OCI-LY7 (cell line): ENCODE results near the gene CTDSPL. TPM values are rescaled to one million over a fixed set of nuclear protein-coding genes. Genes with fewer than 3 reads are reported as not detected.

Source experiments
- BruUV-seq: library from RNA; stranded (reverse); fragments of 400-500 nt; replicated peaks from 2 replicates; lab custom pipeline; 2021; lab: Mats Ljungman, UMichigan
- CTCF ChIA-PET: fragments of 300-600 bp; sonication (Branson Sonifier 250); formaldehyde crosslinking; loops from one replicate; lab custom pipeline; 2022; ENCODE audit warnings: antibody characterized with exemption; ENCODE audit not compliant: unreplicated experiment; lab: Charles Lee
- POLR2A ChIA-PET: fragments of 300-600 bp; sonication (Branson Sonifier 250); formaldehyde crosslinking; loops from one replicate; lab custom pipeline; 2022; ENCODE audit warnings: antibody characterized with exemption; lab: Charles Lee
- DNase-seq: peaks from one replicate; pipeline ENCODE4 v3.0.0-alpha.2; 2015; ENCODE audit warnings: low spot score
- H2AFZ ChIP-seq: fragments of 200-600 bp; sonication (generic), shearing (Covaris generic); 2 replicates; pipeline ENCODE4 v1.6.1; 2014; ENCODE audit warnings: mild to moderate bottlenecking, antibody characterized with exemption, low read length, moderate library complexity
- H3K27ac ChIP-seq: fragments of 200-600 bp; sonication (generic); 2 replicates; pipeline ENCODE4 v1.5.1; 2014; ENCODE audit warnings: mixed run types, low read depth, mild to moderate bottlenecking, moderate library complexity, low read length, inconsistent platforms; ENCODE audit not compliant: poor library complexity, severe bottlenecking
- H3K36me3 ChIP-seq: fragments of 200-600 bp; sonication (generic); 2 replicates; pipeline ENCODE4 v1.6.1; 2014; ENCODE audit warnings: mild to moderate bottlenecking, antibody characterized with exemption, low read length, moderate library complexity, mixed read lengths; ENCODE audit not compliant: insufficient read depth
- H3K4me1 ChIP-seq: fragments of 200-600 bp; sonication (generic); 2 replicates; pipeline ENCODE4 v1.5.1; 2014; ENCODE audit warnings: mild to moderate bottlenecking, low read length; ENCODE audit not compliant: insufficient read depth, poor library complexity, severe bottlenecking
- H3K4me2 ChIP-seq: fragments of 200-600 bp; sonication (generic); 2 replicates; pipeline ENCODE4 v1.6.1; 2014; ENCODE audit warnings: mild to moderate bottlenecking, low read length
- H3K4me3 ChIP-seq: fragments of 200-600 bp; sonication (generic); 2 replicates; pipeline ENCODE4 v1.5.1; 2014; ENCODE audit warnings: mild to moderate bottlenecking, low read depth, low read length; ENCODE audit not compliant: poor library complexity, severe bottlenecking
- H3K79me2 ChIP-seq: fragments of 200-600 bp; sonication (generic); 2 replicates; pipeline ENCODE4 v1.6.1; 2016; ENCODE audit warnings: low read depth, mild to moderate bottlenecking, low read length, moderate library complexity, mixed read lengths; ENCODE audit not compliant: insufficient read depth
- H3K9me2 ChIP-seq: fragments of 200-600 bp; sonication (generic); 2 replicates; pipeline ENCODE4 v1.6.1; 2016; ENCODE audit warnings: mild to moderate bottlenecking, low read length, mixed read lengths; ENCODE audit not compliant: insufficient read depth
- H3K9me3 ChIP-seq: fragments of 200-600 bp; sonication (generic); 2 replicates; pipeline ENCODE4 v1.6.1; 2014; ENCODE audit warnings: mild to moderate bottlenecking, mixed run types, low read length, mixed read lengths
- H4K20me1 ChIP-seq: fragments of 200-600 bp; sonication (generic); 2 replicates; pipeline ENCODE4 v1.6.1; 2014; ENCODE audit warnings: mild to moderate bottlenecking, antibody characterized with exemption, low read length, moderate library complexity, mixed read lengths; ENCODE audit not compliant: insufficient read depth
- CTCF ChIP-seq: fragments of 200-600 bp; sonication (generic); conservative IDR thresholded peaks from 2 replicates; pipeline ENCODE4 v1.5.1; 2014; ENCODE audit warnings: mild to moderate bottlenecking, antibody characterized with exemption, low read length, moderate library complexity, mixed read lengths
- EZH2phosphoT487 ChIP-seq: fragments of 200-600 bp; sonication (generic); IDR thresholded peaks from 2 replicates; pipeline ENCODE4 v1.6.1; 2018; ENCODE audit warnings: low read depth, borderline replicate concordance, mild to moderate bottlenecking, mixed run types, antibody characterized with exemption, low read length, moderate library complexity, mixed read lengths
- intact Hi-C: fragments of 100-400 bp; cut with micrococcal nuclease; formaldehyde crosslinking; loops from one replicate; pipeline ENCODE4 v1.10.0; 2022; ENCODE audit not compliant: unreplicated experiment
- total RNA-seq, 2 experiments: library from RNA; depleted of rRNA in 1 of 2; stranded (reverse); fragments of >200 nt in 1 of 2; shearing (Covaris generic) in 1 of 2; gene quantifications; 2 replicates each; pipeline ENCODE4 v1.2.3, GENCODE V29; 2014 to 2022

The CTDSPL gene
- total RNA-seq, 2 experiments from 2014 or later, result 0.38 TPM; not detected in 1

DNA sequence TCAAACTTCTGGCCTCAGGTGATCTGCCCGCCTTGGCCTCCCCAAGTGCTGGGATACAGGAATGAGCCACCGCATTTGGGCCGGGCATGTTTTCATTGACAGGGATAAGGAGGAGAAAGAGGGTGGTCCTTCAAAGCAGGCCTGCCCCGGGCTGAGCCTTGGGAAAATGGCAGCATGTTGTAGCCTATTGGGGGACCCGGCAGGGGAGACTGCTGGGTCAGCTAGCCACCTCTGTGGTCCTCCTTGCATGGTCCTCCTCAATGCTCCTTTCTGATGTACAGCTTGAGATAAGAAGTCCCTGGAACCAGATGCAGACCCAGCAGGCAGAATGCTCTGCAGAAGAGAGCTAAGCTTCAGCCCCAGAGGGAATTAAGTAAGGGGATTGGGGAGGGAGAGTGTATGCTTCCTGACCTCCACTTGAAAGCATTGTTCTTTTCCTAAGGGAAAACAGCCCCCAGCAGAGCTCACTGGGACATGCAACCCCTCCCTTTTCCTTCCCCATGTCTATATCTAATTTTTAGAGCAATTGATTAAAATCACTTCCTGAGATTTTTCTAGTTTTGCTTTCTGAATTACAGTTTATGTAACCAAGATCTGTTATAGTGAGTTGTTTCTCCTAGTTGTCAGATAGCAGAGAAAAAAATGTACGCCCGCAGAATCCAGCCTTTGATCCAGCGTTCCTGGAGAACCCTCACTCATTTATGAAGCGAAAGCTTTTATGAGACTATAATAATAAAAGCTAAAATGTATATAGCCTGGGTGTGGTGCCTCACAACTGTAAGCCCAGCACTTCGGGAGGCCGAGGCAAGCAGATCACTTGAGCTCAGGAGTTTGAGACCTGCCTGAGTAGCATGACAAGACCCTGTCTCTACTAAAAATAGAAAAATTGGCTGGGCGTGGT lies 80.2 kb downstream of the CTDSPL start:
- TF ChIP-seq EZH2phosphoT487, result no peak
- TF ChIP-seq CTCF, result no peak
- intact Hi-C loops, result no loop called here
- no peak overlapping the region for H3K4me2 ChIP-seq
- no peak overlapping the region for H2AFZ ChIP-seq
- no peaks in the 10 kb centered on the region for H3K9me2 ChIP-seq
- no peaks in the 10 kb centered on the region for H3K79me2 ChIP-seq
- no peak overlapping the region for H3K4me3 ChIP-seq
- no peaks in the 10 kb centered on the region for H3K9me3 ChIP-seq
- BruUV-seq, result no TSS peak
- H3K36me3 ChIP-seq, result no peaks in the 10 kb centered on the region
- H4K20me1 ChIP-seq, result no peaks in the 10 kb centered on the region
- DNase-seq, result no peak
- POLR2A ChIA-PET, result interaction anchor here (1.1 kb wide), 1 partner anchor 17 kb away, joined by 3 read pairs; no protein-coding TSS in a partner anchor
- no peak overlapping the region for H3K27ac ChIP-seq
- no peaks in the 10 kb centered on the region for H3K4me1 ChIP-seq
- CTCF ChIA-PET, result interaction anchor here (0.8 to 0.9 kb wide), 2 partner anchors 11 to 88 kb away, joined by 3 to 8 read pairs; no protein-coding TSS in a partner anchor

- H3K9me3 ChIP-seq, result no peaks in the 10 kb centered on the region
- H3K4me2 ChIP-seq, result no peak overlapping the region
- no peak for TF ChIP-seq CTCF
- TF ChIP-seq EZH2phosphoT487, result no peak
- ChIA-PET POLR2A (interaction anchor here (1.1 kb wide), 1 partner anchor 16 kb away, joined by 3 read pairs; no protein-coding TSS in a partner anchor), CTCF (no interaction called here)
- no peaks in the 10 kb centered on the region for H3K4me1 ChIP-seq
- H3K9me2 ChIP-seq, result no peaks in the 10 kb centered on the region
- H2AFZ ChIP-seq, result no peak overlapping the region
- H4K20me1 ChIP-seq, result no peaks in the 10 kb centered on the region
- H3K4me3 ChIP-seq, result no peak overlapping the region
- no peaks in the 10 kb centered on the region for H3K79me2 ChIP-seq
- no peaks in the 10 kb centered on the region for H3K36me3 ChIP-seq
- intact Hi-C loops, result no loop called here
- BruUV-seq, result no TSS peak
- no peak for DNase-seq
- no peak overlapping the region for H3K27ac ChIP-seq
These were observed 81.0 kb downstream of the CTDSPL start for GRCh38 chr3:37942646-37943045.

GRCh38 chr3:37943126-37943525 lies 81.4 kb downstream of the CTDSPL start:
- ChIA-PET CTCF (no interaction called here), POLR2A (no interaction called here)
- Histone ChIP-seq H3K36me3 (no peaks in the 10 kb centered on the region), H3K4me2 (no peak overlapping the region), H4K20me1 (no peaks in the 10 kb centered on the region), H3K4me3 (no peak overlapping the region), H2AFZ (no peak overlapping the region), H3K4me1 (no peaks in the 10 kb centered on the region), H3K27ac (no peak overlapping the region), H3K79me2 (no peaks in the 10 kb centered on the region), H3K9me2 (no peaks in the 10 kb centered on the region), H3K9me3 (no peaks in the 10 kb centered on the region)
- intact Hi-C loops, result no loop called here
- no TSS peak for BruUV-seq
- DNase-seq, result no peak
- TF ChIP-seq EZH2phosphoT487 (no peak), CTCF (no peak)
